ENCODE results near the gene PSTK. TPM values are rescaled to one million over a fixed set of nuclear protein-coding genes. Genes with fewer than 3 reads are reported as not detected.

PSTK gene
- total RNA-seq, 1 experiment from 2014 or later = 8.0 TPM

DNA sequence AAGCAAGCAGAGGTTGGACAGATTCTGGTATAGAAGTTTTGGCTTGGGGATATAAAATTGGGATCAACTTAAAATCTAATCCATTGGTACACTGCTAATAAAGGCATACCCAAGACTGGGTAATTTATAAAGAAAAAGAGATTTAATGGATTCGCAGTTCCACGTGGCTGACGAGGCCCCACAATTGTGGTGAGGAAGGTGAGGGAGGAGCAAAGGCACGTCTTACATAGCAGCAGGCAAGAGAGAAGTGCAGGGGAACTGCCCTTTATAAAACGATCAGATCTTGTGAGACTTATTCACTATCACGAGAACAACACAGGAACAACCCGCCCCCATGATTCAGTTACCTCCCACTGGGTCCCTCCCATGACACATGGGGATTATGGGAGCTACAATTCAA lies 38.3 kb downstream of the PSTK start:
- Histone ChIP-seq H4K20me1 (ENCODE audit: insufficient read depth, low read depth, low read length) (0 out of 2 replicates have a peak, but pooled peaks cover 6% of the 10 kb centered on the region), H3K79me2 (ENCODE audit: low read length) (no peaks in the 10 kb centered on the region), H3K4me2 (ENCODE audit: low read depth, low read length, poor library complexity, severe bottlenecking) (no peak overlapping the region)

GRCh38 chr10:123019264-123019663 lies 39.1 kb downstream of the PSTK start:
- Histone ChIP-seq H3K27ac (ENCODE audit: low read length) (no peak overlapping the region), H3K9me3 (ENCODE audit: low read length) (no peaks in the 10 kb centered on the region), H3K9me2 (replicated peaks; ENCODE audit: insufficient read depth, low read length) (no peaks in the 10 kb centered on the region), H2AFZ (ENCODE audit: low read length) (no peak overlapping the region), H3K4me1 (ENCODE audit: low read length) (no peaks in the 10 kb centered on the region), H3K79me2 (ENCODE audit: low read length) (no peaks in the 10 kb centered on the region), H3K4me3 (ENCODE audit: low read length) (no peak overlapping the region), H3K4me2 (ENCODE audit: low read depth, low read length, poor library complexity, severe bottlenecking) (no peak overlapping the region), H3K27me3 (ENCODE audit: low read length) (no peaks in the 10 kb centered on the region), H3K36me3 (ENCODE audit: insufficient read depth, low read length) (no peaks in the 10 kb centered on the region), H3K9ac (ENCODE audit: low read length) (no peak overlapping the region), H4K20me1 (ENCODE audit: insufficient read depth, low read depth, low read length) (0 out of 2 replicates have a peak, but pooled peaks cover 6% of the 10 kb centered on the region)
- no peak for DNase-seq

More for the DNA sequence above, 38.3 kb downstream of the PSTK start:
- Histone ChIP-seq H3K4me3 (ENCODE audit: low read length) (no peak overlapping the region), H3K9me2 (replicated peaks; ENCODE audit: insufficient read depth, low read length) (no peaks in the 10 kb centered on the region), H3K9ac (ENCODE audit: low read length) (no peak overlapping the region), H3K27me3 (ENCODE audit: low read length) (no peaks in the 10 kb centered on the region), H3K36me3 (ENCODE audit: insufficient read depth, low read length) (no peaks in the 10 kb centered on the region), H3K4me1 (ENCODE audit: low read length) (no peaks in the 10 kb centered on the region), H2AFZ (ENCODE audit: low read length) (no peak overlapping the region), H3K27ac (ENCODE audit: low read length) (no peak overlapping the region), H3K9me3 (ENCODE audit: low read length) (no peaks in the 10 kb centered on the region)
- no peak for DNase-seq

- 0 out of 2 replicates have a peak, but pooled peaks cover 6% of the 10 kb centered on the region for H4K20me1 ChIP-seq (ENCODE audit: insufficient read depth, low read depth, low read length)
- no peak overlapping the region for H3K27ac ChIP-seq (ENCODE audit: low read length)
- H3K27me3 ChIP-seq (ENCODE audit: low read length) = no peaks in the 10 kb centered on the region
- no peaks in the 10 kb centered on the region for H3K36me3 ChIP-seq (ENCODE audit: insufficient read depth, low read length)
- no peaks in the 10 kb centered on the region for H3K79me2 ChIP-seq (ENCODE audit: low read length)
- H2AFZ ChIP-seq (ENCODE audit: low read length) = no peak overlapping the region
- no peak for DNase-seq
- H3K4me1 ChIP-seq (ENCODE audit: low read length) = no peaks in the 10 kb centered on the region
- no peak overlapping the region for H3K4me3 ChIP-seq (ENCODE audit: low read length)
- H3K9ac ChIP-seq (ENCODE audit: low read length) = no peak overlapping the region
- H3K9me2 ChIP-seq (replicated peaks; ENCODE audit: insufficient read depth, low read length) = no peaks in the 10 kb centered on the region
- H3K4me2 ChIP-seq (ENCODE audit: low read depth, low read length, poor library complexity, severe bottlenecking) = no peak overlapping the region
- H3K9me3 ChIP-seq (ENCODE audit: low read length) = no peaks in the 10 kb centered on the region
Observed at GRCh38 chr10:123019941-123020703, 39.9 kb downstream of the PSTK start.

DNA sequence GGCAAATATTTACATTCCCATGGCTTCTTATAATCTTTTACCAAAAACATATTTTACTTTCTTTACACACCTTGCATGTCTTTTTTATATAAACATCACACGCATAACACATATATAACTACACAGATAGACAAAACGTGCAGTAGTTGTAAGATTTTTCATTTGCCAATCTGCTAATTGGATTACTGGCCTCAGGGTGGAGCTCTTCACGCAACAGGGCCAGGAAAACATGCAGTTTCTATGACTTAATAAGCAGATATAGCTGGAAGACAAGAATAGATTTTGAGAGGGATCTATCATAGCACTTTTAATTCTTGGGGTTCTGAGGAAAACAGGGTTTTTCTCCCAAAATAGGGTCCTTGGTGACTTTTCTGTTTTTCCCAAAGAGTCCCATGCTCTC lies 41.3 kb downstream of the PSTK start:
- H3K36me3 ChIP-seq (ENCODE audit: insufficient read depth, low read length) = no peaks in the 10 kb centered on the region
- H3K4me3 ChIP-seq (ENCODE audit: low read length) = no peak overlapping the region
- H3K9me2 ChIP-seq (replicated peaks; ENCODE audit: insufficient read depth, low read length) = no peaks in the 10 kb centered on the region
- no peaks in the 10 kb centered on the region for H3K9me3 ChIP-seq (ENCODE audit: low read length)
- H3K27ac ChIP-seq (ENCODE audit: low read length) = no peak overlapping the region
- DNase-seq = peak; percentile 51
- 0 out of 2 replicates have a peak, but pooled peaks cover 6% of the 10 kb centered on the region for H4K20me1 ChIP-seq (ENCODE audit: insufficient read depth, low read depth, low read length)
- no peaks in the 10 kb centered on the region for H3K79me2 ChIP-seq (ENCODE audit: low read length)
- H3K4me1 ChIP-seq (ENCODE audit: low read length) = no peaks in the 10 kb centered on the region
- H2AFZ ChIP-seq (ENCODE audit: low read length) = no peak overlapping the region
- H3K27me3 ChIP-seq (ENCODE audit: low read length) = no peaks in the 10 kb centered on the region
- H3K9ac ChIP-seq (ENCODE audit: low read length) = no peak overlapping the region
- H3K4me2 ChIP-seq (ENCODE audit: low read depth, low read length, poor library complexity, severe bottlenecking) = no peak overlapping the region

GRCh38 chr10:123024540-123024939 lies 44.3 kb downstream of the PSTK start:
- H3K79me2 ChIP-seq (ENCODE audit: low read length) = no peaks in the 10 kb centered on the region
- no peaks in the 10 kb centered on the region for H3K9me3 ChIP-seq (ENCODE audit: low read length)
- no peaks in the 10 kb centered on the region for H3K36me3 ChIP-seq (ENCODE audit: insufficient read depth, low read length)
- no peak overlapping the region for H3K9ac ChIP-seq (ENCODE audit: low read length)
- no peaks in the 10 kb centered on the region for H3K4me1 ChIP-seq (ENCODE audit: low read length)
- H3K9me2 ChIP-seq (replicated peaks; ENCODE audit: insufficient read depth, low read length) = no peaks in the 10 kb centered on the region
- no peak overlapping the region for H3K4me2 ChIP-seq (ENCODE audit: low read depth, low read length, poor library complexity, severe bottlenecking)
- H3K27ac ChIP-seq (ENCODE audit: low read length) = no peak overlapping the region
- no peaks in the 10 kb centered on the region for H3K27me3 ChIP-seq (ENCODE audit: low read length)
- 0 out of 2 replicates have a peak, but pooled peaks cover 6% of the 10 kb centered on the region for H4K20me1 ChIP-seq (ENCODE audit: insufficient read depth, low read depth, low read length)
- no peak overlapping the region for H2AFZ ChIP-seq (ENCODE audit: low read length)
- no peak for DNase-seq
- H3K4me3 ChIP-seq (ENCODE audit: low read length) = no peak overlapping the region

DNA sequence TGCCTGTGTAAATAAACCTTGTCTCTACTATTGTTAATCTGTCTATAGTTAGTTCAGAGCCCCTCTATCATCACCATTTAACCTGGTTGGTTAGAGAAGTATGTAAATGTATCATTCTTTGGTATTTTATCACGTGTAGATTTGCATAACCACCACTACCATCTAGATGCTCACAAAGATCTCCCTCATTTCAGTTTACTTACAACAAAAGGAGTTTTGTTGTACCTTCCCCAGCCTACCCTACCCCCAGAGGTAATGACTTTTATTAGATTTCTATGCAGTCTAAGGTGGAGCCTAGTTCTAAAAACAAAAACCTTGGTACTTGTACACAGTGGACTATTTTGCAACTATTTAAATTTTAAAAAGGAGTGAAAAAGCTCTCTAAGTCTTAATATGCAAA lies 46.1 kb downstream of the PSTK start:
- Histone ChIP-seq H3K4me2 (ENCODE audit: low read depth, low read length, poor library complexity, severe bottlenecking) (no peak overlapping the region), H3K9ac (ENCODE audit: low read length) (no peak overlapping the region), H3K27me3 (ENCODE audit: low read length) (no peaks in the 10 kb centered on the region), H3K79me2 (ENCODE audit: low read length) (no peaks in the 10 kb centered on the region), H3K9me3 (ENCODE audit: low read length) (no peaks in the 10 kb centered on the region), H3K4me3 (ENCODE audit: low read length) (no peak overlapping the region), H4K20me1 (ENCODE audit: insufficient read depth, low read depth, low read length) (no peaks in the 10 kb centered on the region), H3K27ac (ENCODE audit: low read length) (no peak overlapping the region), H3K36me3 (ENCODE audit: insufficient read depth, low read length) (no peaks in the 10 kb centered on the region), H2AFZ (ENCODE audit: low read length) (no peak overlapping the region), H3K4me1 (ENCODE audit: low read length) (no peaks in the 10 kb centered on the region), H3K9me2 (replicated peaks; ENCODE audit: insufficient read depth, low read length) (no peaks in the 10 kb centered on the region)
- no peak for DNase-seq

DNA sequence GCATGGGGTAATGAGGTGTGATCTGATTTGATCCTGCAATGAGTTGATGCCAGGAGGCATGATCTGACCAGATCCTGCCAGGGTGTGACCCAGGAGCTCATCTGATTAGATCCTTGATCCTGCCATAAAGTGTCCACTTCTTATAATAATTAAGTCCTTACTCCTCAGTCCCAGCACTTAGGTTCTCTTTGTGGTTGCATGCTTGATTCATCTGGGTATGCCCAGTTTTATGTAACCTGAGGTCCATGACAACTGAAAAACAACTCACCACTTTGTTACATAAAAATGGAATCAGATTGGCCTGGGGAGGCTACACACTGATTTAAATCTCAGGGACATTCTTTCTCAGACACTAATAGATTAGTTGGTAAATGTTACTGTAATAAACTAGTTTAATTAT lies 47.7 kb downstream of the PSTK start:
- Histone ChIP-seq H3K79me2 (ENCODE audit: low read length) (no peaks in the 10 kb centered on the region), H3K27me3 (ENCODE audit: low read length) (no peaks in the 10 kb centered on the region), H2AFZ (ENCODE audit: low read length) (no peak overlapping the region), H3K36me3 (ENCODE audit: insufficient read depth, low read length) (no peaks in the 10 kb centered on the region), H3K9ac (ENCODE audit: low read length) (no peak overlapping the region), H3K4me2 (ENCODE audit: low read depth, low read length, poor library complexity, severe bottlenecking) (no peak overlapping the region), H3K9me2 (replicated peaks; ENCODE audit: insufficient read depth, low read length) (no peaks in the 10 kb centered on the region), H4K20me1 (ENCODE audit: insufficient read depth, low read depth, low read length) (no peaks in the 10 kb centered on the region), H3K4me3 (ENCODE audit: low read length) (no peak overlapping the region), H3K4me1 (ENCODE audit: low read length) (no peaks in the 10 kb centered on the region), H3K9me3 (ENCODE audit: low read length) (no peaks in the 10 kb centered on the region), H3K27ac (ENCODE audit: low read length) (no peak overlapping the region)
- no peak for DNase-seq

- H3K9ac ChIP-seq (ENCODE audit: low read length) = no peak overlapping the region
- no peak overlapping the region for H3K4me3 ChIP-seq (ENCODE audit: low read length)
- no peaks in the 10 kb centered on the region for H3K36me3 ChIP-seq (ENCODE audit: insufficient read depth, low read length)
- no peaks in the 10 kb centered on the region for H3K79me2 ChIP-seq (ENCODE audit: low read length)
- H3K4me2 ChIP-seq (ENCODE audit: low read depth, low read length, poor library complexity, severe bottlenecking) = no peak overlapping the region
- H3K9me2 ChIP-seq (replicated peaks; ENCODE audit: insufficient read depth, low read length) = no peaks in the 10 kb centered on the region
- no peaks in the 10 kb centered on the region for H3K9me3 ChIP-seq (ENCODE audit: low read length)
- H2AFZ ChIP-seq (ENCODE audit: low read length) = no peak overlapping the region
- H4K20me1 ChIP-seq (ENCODE audit: insufficient read depth, low read depth, low read length) = no peaks in the 10 kb centered on the region
- DNase-seq = no peak
- H3K27ac ChIP-seq (ENCODE audit: low read length) = no peak overlapping the region
- H3K4me1 ChIP-seq (ENCODE audit: low read length) = no peaks in the 10 kb centered on the region
- H3K27me3 ChIP-seq (ENCODE audit: low read length) = no peaks in the 10 kb centered on the region
Observed at GRCh38 chr10:123031124-123031523, 50.9 kb downstream of the PSTK start.

Data from Karpas-422 (cell line).